NCI-H2107 treated with DMSO at 0.1 percent for 48 hours (cell line): Measurements from ENCODE around the gene TTBK2.

Source experiments
- DNase-seq: peaks from one replicate; lab custom pipeline; 2025; ENCODE audit not compliant: unreplicated experiment; lab: John Stamatoyannopoulos, UW

The TTBK2 gene

DNA sequence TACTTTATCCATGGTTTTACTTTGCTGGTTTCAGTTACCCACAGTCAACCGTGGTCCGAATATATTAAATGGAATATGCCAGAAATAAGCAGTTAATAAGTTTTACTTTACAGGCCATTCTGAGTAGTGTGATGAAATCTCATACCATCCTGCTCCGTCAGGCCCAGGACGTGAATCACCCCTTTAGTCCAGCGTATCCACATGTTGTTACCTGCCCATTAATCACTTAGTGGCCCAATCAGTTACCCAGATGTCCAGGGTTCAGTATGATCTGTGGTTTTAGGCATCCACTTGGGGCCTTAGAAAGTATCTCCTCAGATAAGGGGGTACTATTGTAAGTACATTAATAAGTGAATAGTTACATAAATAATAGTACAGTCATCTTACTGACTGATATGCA lies 88.0 kb downstream of the TTBK2 start:
- DNase-seq = no peak

DNA sequence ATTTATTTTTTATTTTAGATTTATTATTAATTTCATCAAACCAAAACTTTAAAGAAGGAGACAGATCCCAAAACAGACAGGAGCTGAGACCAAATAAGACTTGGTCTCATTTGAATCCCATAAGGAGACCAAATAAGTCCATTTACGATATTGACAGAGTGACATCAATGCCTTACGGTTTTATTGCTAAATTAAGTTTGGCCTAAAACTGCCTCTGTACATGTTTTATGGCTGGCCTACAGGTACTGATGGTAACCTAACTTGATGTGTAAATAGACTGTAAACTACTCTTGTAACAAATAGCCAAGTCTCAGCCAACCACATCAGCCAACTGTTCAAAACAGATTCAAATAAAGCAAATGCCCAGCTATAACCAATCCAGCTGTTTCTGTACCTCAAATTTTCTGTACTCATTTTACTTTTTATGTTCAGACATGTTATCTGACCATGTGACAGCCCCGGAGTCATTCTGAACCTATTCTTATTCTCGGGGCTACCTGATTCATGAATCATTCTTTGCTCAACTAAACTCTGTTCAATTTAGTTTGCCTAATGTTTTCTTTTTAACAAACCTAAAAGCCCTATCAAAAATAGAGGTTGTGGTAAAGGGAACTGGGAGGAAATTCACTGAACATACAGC lies 94.2 kb downstream of the TTBK2 start:
- no peak for DNase-seq

DNA sequence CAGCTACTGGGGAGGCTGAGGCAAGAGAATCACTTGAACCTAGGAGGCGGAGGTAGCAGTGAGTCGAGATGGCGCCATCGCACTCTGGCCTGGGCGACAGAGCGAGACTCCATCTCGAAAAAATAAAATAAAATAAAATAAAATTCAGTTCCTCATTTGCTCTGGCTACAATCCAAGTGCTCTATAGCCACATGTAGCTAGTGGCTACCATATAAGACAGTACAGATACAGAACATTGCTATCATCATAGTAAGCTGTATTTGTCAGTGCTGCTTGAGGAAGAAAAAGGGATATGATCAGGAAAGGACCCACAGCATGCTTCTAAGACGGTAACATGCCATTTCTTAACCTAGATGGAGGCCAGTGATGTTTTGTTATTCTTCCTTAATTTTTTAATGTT lies 95.0 kb downstream of the TTBK2 start:
- no peak for DNase-seq

DNA sequence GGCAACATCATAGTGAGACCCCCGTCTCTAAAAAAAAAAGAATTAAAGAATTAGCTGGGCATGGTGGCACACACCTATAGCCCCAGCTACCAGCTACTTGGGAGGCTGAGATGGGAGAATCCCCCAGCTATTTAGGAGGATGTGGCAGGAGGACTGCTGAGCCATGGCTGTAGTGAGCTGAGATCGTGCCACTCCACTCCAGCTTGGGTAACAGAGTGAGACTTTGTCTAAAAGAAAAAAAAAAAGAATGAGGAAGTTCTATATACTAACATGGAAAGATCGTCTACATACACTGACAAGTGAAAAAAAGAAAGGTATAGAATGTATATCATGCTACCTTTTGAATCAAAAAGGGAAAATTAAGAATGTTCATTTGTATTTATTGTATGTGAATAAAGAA lies 99.8 kb downstream of the TTBK2 start:
- no peak for DNase-seq

DNA sequence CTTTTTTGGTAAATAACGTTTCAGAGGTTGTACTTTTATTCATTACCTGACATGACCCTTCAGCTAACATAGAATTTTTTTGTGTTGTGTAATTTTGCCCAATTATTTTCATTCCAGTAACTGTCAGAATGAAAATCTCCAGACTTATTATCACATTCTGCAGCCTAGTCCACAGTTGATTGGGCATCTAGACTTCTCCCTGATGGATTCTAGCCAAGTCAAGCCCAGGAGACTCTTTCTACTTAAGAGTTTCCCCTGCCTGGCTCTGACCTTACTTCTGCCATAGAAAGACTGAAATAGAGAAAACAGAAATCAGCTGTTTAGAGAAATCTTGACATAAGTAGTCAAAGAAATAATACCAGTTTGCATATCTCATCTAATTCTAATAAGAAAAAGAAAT lies 100.8 kb downstream of the TTBK2 start:
- DNase-seq = no peak

DNA sequence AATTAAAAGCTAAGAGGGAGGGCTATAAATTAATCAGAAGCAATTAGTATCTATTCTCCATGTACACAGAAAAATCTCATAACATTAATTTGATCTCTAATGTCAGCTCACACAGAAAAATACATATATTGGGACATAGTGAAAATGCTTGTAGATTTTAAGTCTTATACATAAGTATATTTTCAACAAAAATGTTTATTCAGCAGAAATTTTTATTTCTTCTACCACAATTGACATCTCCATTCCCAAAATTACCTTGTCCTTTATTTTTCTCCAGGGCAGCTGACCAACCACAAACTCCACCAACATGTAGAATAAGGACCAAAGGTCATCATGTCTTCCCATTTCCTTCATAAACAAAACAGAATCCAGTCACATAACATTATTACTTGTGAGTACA lies 109.1 kb downstream of the TTBK2 start:
- no peak for DNase-seq

DNA sequence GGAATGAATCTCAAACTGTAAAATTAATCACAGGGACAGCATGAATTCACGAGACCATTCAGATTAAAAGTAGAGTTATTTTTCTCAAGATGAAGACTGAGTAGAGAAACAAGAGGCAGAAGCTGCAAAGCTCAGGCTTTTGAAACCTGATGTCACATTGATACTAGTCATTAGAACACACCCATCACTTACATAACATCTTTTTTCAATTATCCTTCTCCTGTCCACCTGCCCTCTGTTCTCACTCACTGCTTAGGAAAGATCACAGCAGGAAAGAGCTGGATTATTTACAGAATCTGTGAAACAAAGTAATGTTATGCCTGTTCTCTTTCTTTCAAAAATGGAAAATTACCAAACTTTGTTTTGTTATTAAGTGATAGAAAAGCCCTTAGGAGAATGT lies 111.7 kb downstream of the TTBK2 start:
- DNase-seq = no peak

DNA sequence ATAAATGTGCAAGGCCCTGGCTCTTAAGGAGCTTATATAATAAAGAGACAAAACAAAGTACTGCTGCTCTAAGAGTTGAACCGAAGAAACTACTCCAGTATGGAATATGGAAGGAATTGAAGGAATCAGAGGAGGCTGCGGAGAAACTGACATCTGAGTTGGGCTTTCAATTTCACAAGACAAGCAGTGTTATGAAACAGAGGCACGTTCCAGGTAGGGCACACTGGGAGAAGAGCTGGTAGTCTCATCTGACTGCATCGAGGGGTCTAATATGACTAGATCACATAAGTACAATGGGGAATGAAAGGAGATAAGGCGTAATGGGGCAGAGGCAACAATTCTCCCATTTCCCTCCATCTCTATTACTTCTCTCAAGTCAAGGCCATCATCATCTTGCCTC lies 115.3 kb downstream of the TTBK2 start:
- no peak for DNase-seq

DNA sequence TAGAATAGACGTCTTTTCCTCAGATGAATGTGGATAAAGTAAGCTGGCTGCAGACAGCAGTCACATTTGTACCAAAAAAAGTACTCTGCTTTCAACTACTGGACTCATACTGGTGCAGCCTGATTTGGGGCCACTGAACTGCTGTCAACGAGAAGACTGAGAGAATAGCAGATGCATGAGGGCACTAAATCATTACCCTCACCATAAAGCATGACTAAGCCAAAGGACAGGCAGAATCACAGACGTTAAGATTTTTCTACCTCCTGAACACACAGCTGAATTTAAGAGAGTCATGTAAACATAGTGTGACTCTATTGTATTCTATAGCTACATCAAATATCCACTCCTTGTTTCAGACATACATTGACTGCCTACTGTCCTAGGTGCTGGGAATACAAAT lies 115.8 kb downstream of the TTBK2 start:
- DNase-seq = no peak

DNA sequence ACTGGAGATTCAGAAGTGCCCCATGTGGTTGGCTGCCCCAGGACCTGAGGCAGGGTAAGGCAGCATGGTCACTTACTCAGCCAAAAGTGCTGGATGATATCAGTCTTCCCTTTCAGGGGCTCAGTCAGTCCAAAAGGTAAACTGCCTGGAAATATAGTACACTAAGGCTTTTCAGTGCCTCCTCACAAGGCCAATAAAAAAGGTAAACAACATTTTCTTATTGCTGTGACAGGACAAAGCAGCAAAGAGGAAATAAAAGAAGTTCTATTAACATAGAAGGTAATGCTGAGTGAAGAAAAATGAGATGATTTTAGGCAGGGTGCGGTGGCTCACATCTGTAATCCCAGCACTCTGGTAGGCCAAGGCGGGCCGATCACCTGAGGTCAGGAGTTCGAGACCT lies 117.1 kb downstream of the TTBK2 start:
- DNase-seq = no peak

DNA sequence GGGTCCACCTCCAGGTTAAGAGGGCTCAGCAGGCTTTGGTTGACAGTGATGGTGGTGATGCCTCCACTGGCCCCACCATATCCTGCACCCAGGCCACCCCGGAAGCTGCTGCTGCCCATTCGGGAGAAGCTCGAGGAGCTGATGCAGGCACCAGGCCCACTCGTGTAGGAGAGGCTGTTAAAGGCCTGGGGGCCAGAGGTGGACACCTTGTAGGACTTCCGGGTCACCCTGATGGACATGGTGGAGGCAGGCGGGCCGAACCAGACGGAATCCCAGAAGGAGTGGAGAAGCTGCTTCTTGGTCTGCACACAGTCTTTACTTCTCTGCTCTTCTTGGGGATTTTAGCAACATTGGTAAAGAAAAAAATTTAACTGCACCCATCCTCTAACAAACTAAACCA lies 118.4 kb downstream of the TTBK2 start:
- no peak for DNase-seq

DNA sequence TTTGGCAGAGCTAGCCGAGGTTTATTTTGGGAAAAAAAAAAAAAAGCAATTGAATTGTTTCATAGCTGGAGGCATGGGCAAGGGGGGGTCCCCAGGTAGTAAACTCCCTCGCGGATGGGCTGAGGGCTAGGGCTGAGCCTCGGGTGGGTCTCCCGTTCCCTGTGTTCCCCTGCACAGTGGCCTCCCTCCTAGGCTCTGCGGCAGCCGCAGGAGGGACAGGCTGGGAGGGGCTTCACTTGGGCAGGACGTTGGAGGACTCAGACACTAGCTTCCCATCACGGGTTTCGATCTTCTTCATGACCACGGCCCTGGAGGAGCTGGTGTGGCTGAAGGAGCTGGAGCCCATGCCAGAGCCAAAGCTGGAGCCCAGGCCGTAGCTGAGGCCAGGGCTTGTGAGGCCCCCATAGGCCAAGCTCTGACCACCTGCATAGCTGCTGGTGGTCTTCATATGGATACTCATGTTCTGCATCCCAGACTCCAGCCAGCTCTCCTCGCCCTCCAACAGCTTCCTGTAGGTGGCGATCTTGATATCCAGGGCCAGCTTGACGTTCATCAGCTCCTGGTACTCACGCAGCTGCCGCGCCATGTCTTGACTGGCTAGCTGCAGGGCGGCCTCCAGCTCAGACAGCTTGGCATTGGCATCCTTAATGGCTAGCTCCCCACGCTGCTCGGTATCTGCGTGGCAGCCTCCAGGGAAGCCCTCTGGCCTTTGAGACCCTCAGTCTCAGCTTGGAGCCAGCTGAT lies 119.7 kb downstream of the TTBK2 start:
- DNase-seq = no peak

DNA sequence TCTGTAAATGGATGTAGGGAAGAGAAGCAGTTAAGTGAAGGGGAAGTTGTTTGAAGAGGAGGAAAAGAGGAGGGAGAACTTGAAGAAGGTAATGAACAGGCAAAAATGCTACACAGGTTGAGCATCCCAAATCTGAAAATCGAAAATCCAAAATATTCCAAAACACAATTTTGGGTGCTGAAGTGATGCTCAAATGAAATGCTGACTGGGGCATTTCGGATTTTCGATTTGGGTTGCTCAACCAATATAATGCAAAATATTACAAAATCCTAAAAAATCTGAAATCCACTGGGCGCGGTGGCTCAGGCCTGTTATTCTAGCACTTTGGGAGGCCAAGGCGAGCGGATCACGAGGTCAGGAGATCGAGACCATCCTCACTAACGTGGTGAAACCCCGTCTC lies 121.8 kb downstream of the TTBK2 start:
- no peak for DNase-seq

DNA sequence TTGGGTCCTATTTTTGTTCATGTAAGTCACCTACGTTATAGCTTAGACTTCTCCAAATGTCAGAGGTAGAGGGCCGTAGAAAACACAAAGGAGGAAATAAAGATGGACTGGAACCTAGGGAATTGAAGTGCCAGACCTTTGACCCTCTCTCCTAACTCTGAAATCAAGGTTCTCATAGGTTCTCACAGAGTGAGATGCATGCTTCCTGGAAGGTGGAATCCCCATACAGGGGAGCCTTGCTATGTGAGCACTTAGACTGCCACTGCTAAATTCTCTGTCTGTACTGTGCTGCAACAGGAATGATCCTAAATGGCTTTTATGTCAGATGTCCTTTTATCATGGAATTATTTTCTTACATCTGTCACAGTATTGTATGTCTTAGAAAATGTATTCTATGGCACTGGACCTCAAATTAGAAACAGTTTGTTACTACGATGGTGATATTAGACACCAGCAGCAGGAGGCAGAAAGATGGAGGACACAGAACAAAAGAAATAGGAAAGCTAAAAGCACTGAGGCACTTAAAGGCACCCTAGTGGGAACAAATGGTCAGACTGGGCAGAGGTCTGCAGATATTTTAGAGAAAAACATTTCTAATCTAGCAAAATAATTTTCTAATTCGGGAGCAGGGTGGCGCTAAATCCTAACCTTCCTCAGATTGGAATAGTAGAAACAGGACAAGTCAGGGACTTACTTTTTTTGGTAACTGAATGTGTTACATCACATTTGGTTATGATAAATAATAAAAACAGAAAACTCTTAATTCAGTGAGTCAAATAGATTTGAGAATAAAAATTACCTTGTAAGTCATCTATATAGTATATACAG lies 123.4 kb downstream of the TTBK2 start:
- no peak for DNase-seq

DNA sequence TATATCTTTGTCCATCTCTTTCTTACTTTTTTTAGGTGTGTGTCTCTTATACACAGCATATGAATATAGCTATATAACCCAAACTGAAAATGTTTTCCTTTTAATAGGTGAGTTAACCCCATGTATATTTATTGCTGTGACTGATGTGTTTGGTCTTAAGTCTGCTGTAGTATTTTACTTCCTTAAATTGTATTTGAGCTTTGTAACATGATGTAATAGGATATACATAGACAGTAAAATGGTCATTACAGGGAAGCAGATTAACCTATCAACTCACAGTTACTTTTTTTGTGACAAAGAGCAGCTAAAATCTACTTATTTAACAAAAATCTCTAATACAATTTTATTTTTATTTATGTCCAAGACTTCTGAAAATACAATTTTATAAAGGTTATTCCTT lies 131.9 kb downstream of the TTBK2 start:
- DNase-seq = no peak

DNA sequence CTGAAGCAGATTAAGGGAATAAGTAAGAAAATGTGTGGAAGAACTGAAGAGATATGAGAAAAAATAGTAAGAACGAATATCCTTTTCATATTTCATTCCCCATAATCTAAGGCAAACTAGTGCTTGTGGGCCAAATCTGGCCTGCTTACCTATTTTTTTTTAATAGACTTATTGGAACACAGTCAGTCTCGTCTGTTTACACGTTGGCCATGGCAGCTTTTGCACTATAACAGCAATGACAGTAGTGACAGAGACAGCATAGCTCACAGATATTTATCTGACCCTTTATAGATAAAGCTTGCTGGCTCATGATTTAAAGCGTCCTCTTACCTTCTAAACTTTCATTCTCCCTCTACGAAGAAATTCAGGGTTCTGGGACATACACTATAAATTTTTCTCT lies 133.6 kb downstream of the TTBK2 start:
- no peak for DNase-seq

DNA sequence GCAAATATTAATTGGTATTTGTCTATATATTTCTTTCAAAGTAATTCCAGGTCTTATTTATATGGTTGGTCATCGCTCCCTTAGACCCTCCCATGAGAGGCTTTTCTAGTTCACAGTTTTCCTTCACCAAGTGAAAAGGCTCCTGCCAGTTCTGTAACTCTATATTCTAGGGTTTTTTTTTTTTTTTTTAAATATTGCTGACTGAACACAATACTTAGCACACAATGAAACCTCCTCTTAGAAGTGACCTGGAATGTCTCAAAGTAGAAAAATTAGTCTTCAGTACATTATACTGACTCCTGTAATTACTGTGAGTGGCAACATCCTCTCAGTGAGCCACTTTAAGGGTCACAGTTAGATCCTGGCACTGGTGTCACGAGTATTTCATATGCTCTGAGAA lies 135.0 kb downstream of the TTBK2 start:
- DNase-seq = no peak

DNA sequence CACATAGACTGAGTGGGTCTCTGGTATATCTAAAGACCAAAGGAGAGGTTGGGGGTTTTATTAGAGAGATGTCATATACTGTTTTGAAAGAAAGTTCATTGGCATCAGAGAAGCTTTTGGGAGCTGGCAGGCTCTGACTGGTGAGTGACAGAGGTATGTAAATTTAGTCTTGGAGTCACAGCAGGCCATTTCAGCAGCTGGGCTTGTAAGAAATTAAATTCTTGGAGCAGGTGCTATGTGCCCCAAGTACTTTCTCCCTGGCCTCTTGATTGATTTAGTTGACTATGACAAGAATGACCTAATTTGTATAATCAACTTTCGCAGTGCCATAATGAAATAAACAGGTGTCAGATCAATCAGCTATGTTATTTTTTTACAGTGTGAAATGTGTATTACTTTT lies 135.9 kb downstream of the TTBK2 start:
- DNase-seq = no peak

DNA sequence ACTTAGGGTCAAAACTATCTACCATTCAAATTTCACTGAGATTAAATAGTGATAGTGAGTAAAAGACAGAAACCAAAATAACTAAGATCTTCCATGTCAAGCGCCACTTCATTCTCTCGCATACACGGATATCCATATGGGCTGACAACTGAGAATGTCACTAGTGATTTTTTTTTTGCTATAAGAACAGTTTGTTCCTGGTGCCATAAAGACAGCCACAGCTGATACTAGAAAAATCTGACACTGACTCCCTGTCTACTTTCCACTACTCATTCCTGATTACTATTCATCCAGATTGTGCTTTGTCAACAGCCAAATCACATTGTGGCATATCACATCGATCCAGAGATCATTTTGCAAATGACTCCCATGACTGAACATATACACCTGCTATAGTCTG lies 137.9 kb downstream of the TTBK2 start:
- DNase-seq = no peak

DNA sequence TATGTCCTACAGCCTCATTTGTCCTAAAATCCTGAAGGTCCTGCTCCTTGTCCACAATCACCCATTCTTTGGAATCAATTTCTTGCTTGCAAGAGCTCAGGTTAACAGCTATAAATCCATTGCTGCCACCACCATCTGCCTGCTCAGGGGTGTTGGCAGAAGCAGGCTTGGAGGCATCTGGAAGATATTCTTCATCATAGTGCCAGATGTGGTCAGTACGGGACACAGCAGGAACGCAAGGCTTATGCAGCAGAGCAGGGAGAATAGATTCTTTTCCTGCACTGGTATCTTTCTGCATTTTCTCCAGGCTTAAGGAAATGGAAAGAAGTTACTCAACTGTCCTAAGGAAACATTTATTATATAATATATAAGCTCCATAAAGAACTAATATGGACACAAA lies 145.2 kb downstream of the TTBK2 start:
- DNase-seq = no peak

DNA sequence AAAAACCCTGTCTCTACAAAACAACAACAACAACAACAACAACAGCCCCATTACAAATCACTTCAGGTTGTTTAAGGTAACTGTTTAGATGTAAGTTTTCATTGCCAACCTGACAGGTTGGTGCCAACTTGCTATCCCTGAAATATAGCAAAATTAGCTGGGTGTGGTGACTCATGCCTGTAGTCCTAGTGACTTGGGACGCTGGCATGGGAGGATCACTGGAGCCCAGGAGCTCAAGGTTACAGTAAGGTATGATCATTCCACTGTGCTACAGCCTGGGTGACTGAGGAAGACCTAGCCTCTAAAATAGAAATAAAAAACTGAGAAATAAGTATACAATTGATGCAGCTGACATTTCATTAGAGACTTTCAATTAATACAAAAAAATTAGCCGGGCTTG lies 147.7 kb downstream of the TTBK2 start:
- DNase-seq = no peak

DNA sequence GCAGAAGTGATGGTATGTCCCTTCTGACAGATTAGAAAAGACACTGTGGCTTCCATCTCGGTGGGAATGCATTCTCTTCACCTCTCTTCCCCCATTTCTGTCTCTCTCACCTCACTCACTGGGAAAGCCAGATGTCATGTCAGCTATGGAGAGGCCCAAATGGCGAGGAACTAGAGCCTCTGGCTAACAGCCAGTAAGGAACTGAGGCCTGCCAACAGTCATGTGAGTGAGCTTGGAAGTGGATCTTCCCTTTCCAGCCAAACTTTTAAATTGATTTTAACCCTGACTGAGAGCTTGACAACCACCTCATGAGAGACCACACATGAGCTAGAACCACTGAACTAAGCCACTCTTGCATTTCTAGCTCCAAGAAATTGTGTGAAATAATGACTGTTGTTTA lies 148.4 kb downstream of the TTBK2 start:
- DNase-seq = no peak
